H1 (cell line): ENCODE results near the gene MBD5. TPM values are rescaled to one million over a fixed set of nuclear protein-coding genes. Genes with fewer than 3 reads are reported as not detected.

ENCODE experiments used
- CTCF ChIA-PET: fragments of 300-600 bp; sonication (Branson Sonifier 250); formaldehyde crosslinking; loops from one replicate; lab custom pipeline; 2021; ENCODE audit not compliant: partially characterized antibody; lab: Charles Lee
- POLR2A ChIA-PET: fragments of 300-600 bp; sonication (Branson Sonifier 250); formaldehyde crosslinking; loops from one replicate; lab custom pipeline; 2021; ENCODE audit warnings: inconsistent platforms; ENCODE audit not compliant: partially characterized antibody; lab: Charles Lee
- DNase-seq, 2 experiments: peaks; one replicate each; pipeline versions ENCODE4 v3.0.0 to v3.0.0-alpha.2; 2010 to 2022; ENCODE audit warnings: low spot score in 2 of 2, low read depth in 1 of 2, mixed read lengths in 1 of 2
- FAIRE-seq: peaks from 2 replicates; lab custom pipeline; 2011; peaks lifted over from hg19 to GRCh38; lab: Jason Lieb, UNC
- H2AFZ ChIP-seq: 2 replicates; pipeline ENCODE4 v1.8.1; 2012; ENCODE audit warnings: low read length, inconsistent platforms
- H2AK5ac ChIP-seq: 2 replicates; pipeline ENCODE4 v1.6.1; 2013; ENCODE audit warnings: low read depth, low read length
- H2BK120ac ChIP-seq: replicated peaks from 2 replicates; pipeline ENCODE3; 2013; ENCODE audit warnings: low read depth, low read length, inconsistent platforms
- H2BK12ac ChIP-seq: 2 replicates; pipeline ENCODE4 v1.6.1; 2013; ENCODE audit warnings: low read depth, low read length
- H2BK15ac ChIP-seq: 2 replicates; pipeline ENCODE4 v1.6.1; 2013; ENCODE audit warnings: low read length
- H2BK20ac ChIP-seq: 2 replicates; pipeline ENCODE4 v1.6.1; 2013; ENCODE audit warnings: low read length
- H2BK5ac ChIP-seq: 2 replicates; pipeline ENCODE4 v1.6.1; 2013; ENCODE audit warnings: low read depth, low read length
- H3K14ac ChIP-seq: 2 replicates; pipeline ENCODE4 v1.6.1; 2013; ENCODE audit warnings: inconsistent platforms; ENCODE audit not compliant: insufficient read length
- H3K18ac ChIP-seq: 2 replicates; pipeline ENCODE4 v1.6.1; 2013; ENCODE audit warnings: low read length; ENCODE audit errors: extremely low read depth
- H3K23ac ChIP-seq: 2 replicates; pipeline ENCODE4 v1.6.1; 2013; ENCODE audit warnings: inconsistent platforms; ENCODE audit not compliant: insufficient read length
- H3K23me2 ChIP-seq: 2 replicates; pipeline ENCODE4 v1.6.1; 2013; ENCODE audit warnings: low read depth, low read length
- H3K27ac ChIP-seq: 2 replicates; pipeline ENCODE4 v1.6.1; 2011; ENCODE audit warnings: low read depth, low read length, inconsistent platforms
- H3K27me3 ChIP-seq, 4 experiments: replicated peaks in 1 of 4; 1 replicate in 1 of 4; 2 replicates in 3 of 4; pipeline versions ENCODE4 v1.6.1 to v1.8.1; 2011 to 2013; ENCODE audit warnings: low read length in 3 of 4, mild to moderate bottlenecking in 3 of 4, inconsistent platforms in 2 of 4, mixed read lengths in 2 of 4, moderate library complexity in 1 of 4; ENCODE audit not compliant: control insufficient read depth in 3 of 4, insufficient read depth in 3 of 4; ENCODE audit errors: extremely low read depth in 1 of 4
- H3K36me3 ChIP-seq, 4 experiments: 2 replicates each; pipeline versions ENCODE4 v1.6.1 to v1.8.1; 2011 to 2013; ENCODE audit warnings: mild to moderate bottlenecking in 4 of 4, low read length in 3 of 4, moderate library complexity in 2 of 4, control low read depth in 1 of 4, inconsistent platforms in 1 of 4; ENCODE audit not compliant: insufficient read depth in 4 of 4, control insufficient read depth in 2 of 4
- H3K4ac ChIP-seq: replicated peaks from 2 replicates; pipeline ENCODE3; 2013; ENCODE audit warnings: low read length, low read depth, mixed read lengths, inconsistent platforms; ENCODE audit not compliant: insufficient read length
- H3K4me1 ChIP-seq, 4 experiments: replicated peaks in 1 of 4; 1 replicate in 1 of 4; 2 replicates in 3 of 4; pipeline versions ENCODE4 v1.6.1 to v1.8.1; 2011 to 2013; ENCODE audit warnings: low read length in 3 of 4, inconsistent platforms in 2 of 4, mixed read lengths in 1 of 4; ENCODE audit not compliant: insufficient read depth in 4 of 4, control insufficient read depth in 3 of 4
- H3K4me2 ChIP-seq, 2 experiments: 2 replicates each; pipeline versions ENCODE4 v1.6.1 to v1.8.1; 2011 to 2013; ENCODE audit warnings: low read depth in 2 of 2, low read length in 2 of 2, control low read depth in 1 of 2, inconsistent platforms in 1 of 2, mild to moderate bottlenecking in 1 of 2; ENCODE audit not compliant: insufficient read depth in 1 of 2
- H3K4me3 ChIP-seq, 4 experiments: fragments of 200-600, 300-600 bp in 1 of 4; sonication (generic), shearing (Covaris generic), sonication (Bioruptor Twin) in 1 of 4; 2 replicates each; pipeline versions ENCODE4 v1.5.1 to v1.8.1; 2011 to 2016; ENCODE audit warnings: low read length in 4 of 4, low read depth in 3 of 4, control low read depth in 2 of 4, inconsistent platforms in 2 of 4, mild to moderate bottlenecking in 2 of 4, mixed read lengths in 1 of 4, moderate library complexity in 1 of 4; ENCODE audit not compliant: insufficient read depth in 2 of 4; ENCODE audit errors: extremely low read depth in 1 of 4
- H3K56ac ChIP-seq: replicated peaks from 2 replicates; pipeline ENCODE3; 2013; ENCODE audit warnings: low read depth, mild to moderate bottlenecking, mixed read lengths, low read length, inconsistent platforms; ENCODE audit not compliant: insufficient read length
- H3K79me1 ChIP-seq: 2 replicates; pipeline ENCODE4 v1.6.1; 2013; ENCODE audit warnings: low read depth, low read length, control low read depth
- H3K79me2 ChIP-seq, 2 experiments: 2 replicates each; pipeline versions ENCODE4 v1.6.1 to v1.8.1; 2012 to 2013; ENCODE audit warnings: low read length in 2 of 2, mild to moderate bottlenecking in 2 of 2, inconsistent platforms in 1 of 2; ENCODE audit not compliant: insufficient read depth in 2 of 2, control insufficient read depth in 1 of 2
- H3K9ac ChIP-seq, 4 experiments: replicated peaks in 1 of 4; 1 replicate in 1 of 4; 2 replicates in 3 of 4; pipeline versions ENCODE4 v1.6.1 to v1.8.1; 2011 to 2013; ENCODE audit warnings: low read depth in 3 of 4, low read length in 3 of 4, control low read depth in 2 of 4, mild to moderate bottlenecking in 2 of 4, moderate library complexity in 2 of 4, inconsistent platforms in 1 of 4; ENCODE audit errors: extremely low read depth in 1 of 4
- H3K9me3 ChIP-seq, 2 experiments: 2 replicates each; pipeline versions ENCODE4 v1.6.1 to v1.8.1; 2012 to 2013; ENCODE audit warnings: mild to moderate bottlenecking in 2 of 2, moderate library complexity in 2 of 2, control low read depth in 1 of 2, inconsistent platforms in 1 of 2, low read depth in 1 of 2, low read length in 1 of 2, mixed read lengths in 1 of 2; ENCODE audit not compliant: insufficient read depth in 2 of 2
- H4K20me1 ChIP-seq, 2 experiments: replicated peaks in 1 of 2; 2 replicates each; pipeline versions ENCODE3 to v1.8.1; 2011 to 2013; ENCODE audit warnings: inconsistent platforms in 2 of 2, low read length in 2 of 2, mild to moderate bottlenecking in 1 of 2; ENCODE audit not compliant: insufficient read depth in 2 of 2, control insufficient read depth in 1 of 2
- H4K5ac ChIP-seq: 2 replicates; pipeline ENCODE4 v1.6.1; 2013; ENCODE audit warnings: low read length, low read depth, mixed read lengths, inconsistent platforms; ENCODE audit not compliant: insufficient read length
- H4K8ac ChIP-seq: 2 replicates; pipeline ENCODE4 v1.8.0; 2013; ENCODE audit warnings: mild to moderate bottlenecking, moderate library complexity, low read length, inconsistent platforms; ENCODE audit not compliant: insufficient read depth; ENCODE audit errors: extremely low read depth
- H4K91ac ChIP-seq: replicated peaks from 2 replicates; pipeline ENCODE3; 2013; ENCODE audit warnings: low read length, mixed read lengths, inconsistent platforms; ENCODE audit not compliant: insufficient read length
- ASH2L ChIP-seq: fragments of 200-600, 300-600 bp; sonication (generic); IDR thresholded peaks from one replicate; pipeline ENCODE4 v1.7.1; 2017; ENCODE audit warnings: low read length
- CBX5 ChIP-seq: fragments of 300-800, 300-1000 bp; sonication (generic); IDR thresholded peaks from 2 replicates; pipeline ENCODE4 v1.7.1; 2016; ENCODE audit warnings: antibody characterized with exemption, low read length, low read depth
- CEBPB ChIP-seq: IDR thresholded peaks from 2 replicates; pipeline ENCODE4 v1.6.1; 2012; ENCODE audit warnings: low read depth, low read length
- EP300 ChIP-seq, 2 experiments: IDR thresholded peaks; 1 replicate in 1 of 2; 2 replicates in 1 of 2; pipeline ENCODE4 v1.6.1; 2011 to 2012; ENCODE audit warnings: low read depth in 2 of 2, low read length in 2 of 2, mild to moderate bottlenecking in 2 of 2, borderline replicate concordance in 1 of 2, inconsistent platforms in 1 of 2, moderate library complexity in 1 of 2
- JUN ChIP-seq: IDR thresholded peaks from 2 replicates; pipeline ENCODE4 v1.6.1; 2011; ENCODE audit warnings: low read depth, mild to moderate bottlenecking, improper control_type of control experiment, low read length
- JUND ChIP-seq: IDR thresholded peaks from 2 replicates; pipeline ENCODE4 v1.6.1; 2011; ENCODE audit warnings: mild to moderate bottlenecking, improper control_type of control experiment, low read length
- NANOG ChIP-seq: IDR thresholded peaks from 2 replicates; pipeline ENCODE4 v1.6.1; 2011; ENCODE audit warnings: low read length, low read depth, mild to moderate bottlenecking, inconsistent platforms; ENCODE audit not compliant: insufficient read depth, poor library complexity, severe bottlenecking
- SAP30 ChIP-seq: fragments of 300-600 bp; sonication (generic); IDR thresholded peaks from 2 replicates; pipeline ENCODE4 v1.7.1; 2012; ENCODE audit warnings: low read length, moderate library complexity, mild to moderate bottlenecking, inconsistent platforms; ENCODE audit not compliant: insufficient read depth, insufficient replicate concordance
- SP1 ChIP-seq: IDR thresholded peaks from 2 replicates; pipeline ENCODE4 v1.6.1; 2011; ENCODE audit warnings: low read depth, low read length
- SP2 ChIP-seq: IDR thresholded peaks from 2 replicates; pipeline ENCODE4 v1.6.1; 2012; ENCODE audit warnings: mild to moderate bottlenecking, low read length, inconsistent platforms
- SP4 ChIP-seq: IDR thresholded peaks from 2 replicates; pipeline ENCODE4 v1.6.1; 2012; ENCODE audit warnings: low read length, inconsistent platforms
- SUZ12 ChIP-seq: fragments of 200-600 bp; sonication (generic); IDR thresholded peaks from 2 replicates; pipeline ENCODE4 v1.6.1; 2012; ENCODE audit warnings: mild to moderate bottlenecking, inconsistent platforms, low read length, moderate library complexity, mixed read lengths
- YY1 ChIP-seq: IDR thresholded peaks from 2 replicates; pipeline ENCODE4 v1.6.1; 2011; ENCODE audit warnings: low read depth, mild to moderate bottlenecking, low read length
- polyA plus RNA-seq, 7 experiments: library from polyadenylated mRNA; depleted of rRNA in 3 of 7; stranded (reverse) in 5 of 7; unstranded in 2 of 7; fragments of >200 nt in 5 of 7; fragments of 200-250 nt in 2 of 7; gene quantifications; 1 replicate in 5 of 7; 2 replicates in 1 of 7; 4 replicates in 1 of 7; pipeline versions ENCODE4 v1.2.1 to v1.2.3, GENCODE V29; 2011 to 2013; ENCODE audit warnings: missing spikeins in 2 of 7, mixed read lengths in 2 of 7
- total RNA-seq: library from RNA; stranded (reverse); fragmentation: NEBNext Ultra II Directional; extraction: Animal tissue kit (Norgen Biotek cat#: 25700); gene quantifications from 2 replicates; pipeline ENCODE4 v1.2.1, GENCODE V29; 2021
- TF ChIP-seq, protein P1 (sequence below): IDR thresholded peaks from 2 replicates; pipeline ENCODE4 v1.6.1; 2012; ENCODE audit warnings: low read length, inconsistent platforms

The MBD5 gene
- total and polyA plus RNA-seq, 2 of the 8 experiments (the other 6 are each of a cell fraction or from before 2014, with no cell fraction given): 9.7 to 29.4 TPM

DNA sequence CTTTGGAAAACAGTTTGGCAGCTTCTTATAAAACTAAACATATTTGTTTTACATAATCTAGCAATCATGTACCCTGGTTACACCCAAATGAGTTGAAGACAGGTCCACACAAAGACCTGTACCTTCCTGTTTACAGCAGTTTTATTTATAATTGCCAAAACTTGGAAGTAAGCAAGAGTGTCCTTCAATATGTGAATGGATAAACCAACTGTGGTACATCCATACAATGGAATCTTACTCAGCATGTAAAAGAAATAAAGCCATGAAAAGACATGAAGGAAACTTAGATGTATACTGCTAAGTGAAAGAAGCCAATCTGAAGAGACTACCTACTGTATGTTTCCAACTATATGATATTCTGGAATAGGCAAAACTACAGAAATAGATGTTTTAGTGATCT, 24.1 kb upstream of the MBD5 start:
- POLR2A ChIA-PET: no interaction called here
- Histone ChIP-seq H3K79me2 (peaks cover 3 to 99% of the 10 kb centered on the region in 2 experiments), H3K36me3 (peaks cover 0 to 6% (median 2%) of the 10 kb centered on the region in 4 experiments; a peak in 3 of 8 replicates), H3K14ac (no peak overlapping the region), H3K27ac (no peak overlapping the region), H4K8ac (no peak overlapping the region), H2BK5ac (no peak overlapping the region), H3K27me3 (no peaks in the 10 kb centered on the region), H2AFZ (no peak overlapping the region), H3K4me1 (peaks cover 0 to 7% (median 0%) of the 10 kb centered on the region in 4 experiments; a peak in 1 of 7 replicates), H3K4me2 (no peak overlapping the region), H4K91ac (no peak overlapping the region), H3K23me2 (no peaks in the 10 kb centered on the region), H2BK120ac (no peak overlapping the region), H2BK15ac (no peak overlapping the region), H2AK5ac (no peak overlapping the region), H3K79me1 (peaks cover 5% of the 10 kb centered on the region; the same call in 1 of the 2 replicates), H3K9me3 (peaks cover 0 to 7% of the 10 kb centered on the region in 2 experiments; a peak in 2 of 4 replicates), H2BK20ac (no peak overlapping the region), H3K9ac (no peak overlapping the region), H3K18ac (no peak overlapping the region), H3K56ac (no peak overlapping the region), H3K4me3 (no peak overlapping the region), H2BK12ac (no peak overlapping the region), H4K20me1 (no peaks in the 10 kb centered on the region), H4K5ac (no peak overlapping the region), H3K23ac (no peak overlapping the region), H3K4ac (no peak overlapping the region)
- FAIRE-seq (no peak), DNase-seq (no peak)
- CTCF ChIA-PET: no interaction called here
- TF ChIP-seq ASH2L (no peak), SP2 (no peak), SAP30 (no peak), EP300 (IDR thresholded peaks at IDR 0.05; ENCODE audit: borderline replicate concordance in 1 of 2, low read depth in 2 of 2, low read length in 2 of 2) (no peak), SP4 (no peak), JUN (no peak), SP1 (no peak), NANOG (no peak), CEBPB (no peak), CBX5 (no peak), SUZ12 (no peak), JUND (no peak), YY1 (no peak)
- TF ChIP-seq, protein P1, sequence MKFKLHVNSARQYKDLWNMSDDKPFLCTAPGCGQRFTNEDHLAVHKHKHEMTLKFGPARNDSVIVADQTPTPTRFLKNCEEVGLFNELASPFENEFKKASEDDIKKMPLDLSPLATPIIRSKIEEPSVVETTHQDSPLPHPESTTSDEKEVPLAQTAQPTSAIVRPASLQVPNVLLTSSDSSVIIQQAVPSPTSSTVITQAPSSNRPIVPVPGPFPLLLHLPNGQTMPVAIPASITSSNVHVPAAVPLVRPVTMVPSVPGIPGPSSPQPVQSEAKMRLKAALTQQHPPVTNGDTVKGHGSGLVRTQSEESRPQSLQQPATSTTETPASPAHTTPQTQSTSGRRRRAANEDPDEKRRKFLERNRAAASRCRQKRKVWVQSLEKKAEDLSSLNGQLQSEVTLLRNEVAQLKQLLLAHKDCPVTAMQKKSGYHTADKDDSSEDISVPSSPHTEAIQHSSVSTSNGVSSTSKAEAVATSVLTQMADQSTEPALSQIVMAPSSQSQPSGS: no peak
